ENCODE data around the gene SERPINB7. TPM values are rescaled to one million over a fixed set of nuclear protein-coding genes. Genes with fewer than 3 reads are reported as not detected.

The SERPINB7 gene
- total and polyA plus RNA-seq, 2 of the 4 experiments (the other 2 are of a cell fraction) = 79.9 to 100 TPM

DNA sequence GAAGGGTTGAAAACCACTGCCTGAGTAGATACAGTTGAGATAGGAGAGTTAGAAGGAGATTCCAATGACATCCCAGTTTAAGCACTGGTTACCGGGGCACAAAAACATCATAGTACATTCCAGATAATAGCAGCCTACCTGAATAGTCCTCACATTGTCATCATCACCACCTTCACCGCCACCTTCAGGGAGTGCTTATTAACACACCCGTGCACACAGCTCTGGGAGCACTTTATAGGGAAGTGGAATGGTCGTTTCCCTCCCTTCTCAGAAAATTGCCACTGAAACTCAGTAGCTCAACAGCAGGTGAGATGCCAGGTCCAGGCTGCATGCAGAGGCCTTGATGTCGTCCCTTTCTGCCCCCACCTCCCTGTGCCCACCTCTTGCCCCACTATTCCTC, 8.2 kb downstream of the SERPINB7 start:
- no peak overlapping the region for H3K4me2 ChIP-seq (ENCODE audit: low read depth, low read length)
- no peak overlapping the region for H3K27ac ChIP-seq (ENCODE audit: insufficient read depth, low read length)
- WGBS, 2 experiments (ENCODE audit: extremely low coverage in 2 of 2, insufficient read length in 1 of 2) = no CpG with 5 or more reads among the region's 5 CpGs
- H3K18ac ChIP-seq (ENCODE audit: low read depth, low read length) = no peak overlapping the region
- in situ Hi-C loops (cut with MboI; ENCODE audit: low sequenced_read_pairs) (no loop called here), intact Hi-C loops (cut with micrococcal nuclease) (no loop called here), dilution Hi-C loops (cut with HindIII; ENCODE audit: low sequenced_read_pairs, unreplicated experiment) (no loop called here)
- CTCF ChIA-PET = no interaction called here
- H3K4me1 ChIP-seq (ENCODE audit: control insufficient read depth, insufficient read depth, low read length) = no peaks in the 10 kb centered on the region; the same call in 1 of the 2 replicates
- no TSS peak for BruUV-seq (replicated peaks)
- POLR2A ChIA-PET (ENCODE audit: unreplicated experiment) = no interaction called here
- no peak overlapping the region for H2BK20ac ChIP-seq (ENCODE audit: low read depth, low read length)
- no peak overlapping the region for H3K4ac ChIP-seq (ENCODE audit: low read depth, low read length)
- no peak overlapping the region for H2AK5ac ChIP-seq (ENCODE audit: low read depth, low read length)
- H2BK120ac ChIP-seq (ENCODE audit: low read depth, low read length) = no peak overlapping the region
- TF ChIP-seq SMC3 (IDR thresholded peaks at IDR 0.05; ENCODE audit: low read depth, low read length) (no peak), BHLHE40 (IDR thresholded peaks at IDR 0.05; ENCODE audit: low read depth, low read length) (no peak), RAD21 (IDR thresholded peaks at IDR 0.05; ENCODE audit: low read length) (no peak), CEBPB (IDR thresholded peaks at IDR 0.05; ENCODE audit: low read depth, low read length) (no peak), RCOR1 (IDR thresholded peaks at IDR 0.05; ENCODE audit: insufficient replicate concordance, low read length) (no peak), MAFK (IDR thresholded peaks at IDR 0.05; ENCODE audit: low read depth, low read length) (no peak)
- TF ChIP-seq, protein P1, sequence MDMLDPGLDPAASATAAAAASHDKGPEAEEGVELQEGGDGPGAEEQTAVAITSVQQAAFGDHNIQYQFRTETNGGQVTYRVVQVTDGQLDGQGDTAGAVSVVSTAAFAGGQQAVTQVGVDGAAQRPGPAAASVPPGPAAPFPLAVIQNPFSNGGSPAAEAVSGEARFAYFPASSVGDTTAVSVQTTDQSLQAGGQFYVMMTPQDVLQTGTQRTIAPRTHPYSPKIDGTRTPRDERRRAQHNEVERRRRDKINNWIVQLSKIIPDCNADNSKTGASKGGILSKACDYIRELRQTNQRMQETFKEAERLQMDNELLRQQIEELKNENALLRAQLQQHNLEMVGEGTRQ (IDR thresholded peaks at IDR 0.05; ENCODE audit: low read depth, low read length) = no peak
- TF ChIP-seq, protein P2, sequence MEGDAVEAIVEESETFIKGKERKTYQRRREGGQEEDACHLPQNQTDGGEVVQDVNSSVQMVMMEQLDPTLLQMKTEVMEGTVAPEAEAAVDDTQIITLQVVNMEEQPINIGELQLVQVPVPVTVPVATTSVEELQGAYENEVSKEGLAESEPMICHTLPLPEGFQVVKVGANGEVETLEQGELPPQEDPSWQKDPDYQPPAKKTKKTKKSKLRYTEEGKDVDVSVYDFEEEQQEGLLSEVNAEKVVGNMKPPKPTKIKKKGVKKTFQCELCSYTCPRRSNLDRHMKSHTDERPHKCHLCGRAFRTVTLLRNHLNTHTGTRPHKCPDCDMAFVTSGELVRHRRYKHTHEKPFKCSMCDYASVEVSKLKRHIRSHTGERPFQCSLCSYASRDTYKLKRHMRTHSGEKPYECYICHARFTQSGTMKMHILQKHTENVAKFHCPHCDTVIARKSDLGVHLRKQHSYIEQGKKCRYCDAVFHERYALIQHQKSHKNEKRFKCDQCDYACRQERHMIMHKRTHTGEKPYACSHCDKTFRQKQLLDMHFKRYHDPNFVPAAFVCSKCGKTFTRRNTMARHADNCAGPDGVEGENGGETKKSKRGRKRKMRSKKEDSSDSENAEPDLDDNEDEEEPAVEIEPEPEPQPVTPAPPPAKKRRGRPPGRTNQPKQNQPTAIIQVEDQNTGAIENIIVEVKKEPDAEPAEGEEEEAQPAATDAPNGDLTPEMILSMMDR (conservative IDR thresholded peaks at IDR 0.05; ENCODE audit: low read depth, low read length) = no peak
- H2BK5ac ChIP-seq (ENCODE audit: low read depth, low read length, poor library complexity, severe bottlenecking) = no peak overlapping the region
- no peak overlapping the region for H4K5ac ChIP-seq (ENCODE audit: low read depth, low read length)
- H3K4me3 ChIP-seq (ENCODE audit: insufficient read depth, low read depth, low read length) = no peak overlapping the region
- no peak overlapping the region for H2BK15ac ChIP-seq (ENCODE audit: low read depth, low read length)
- no peak overlapping the region for H4K91ac ChIP-seq (ENCODE audit: insufficient read depth, low read depth, low read length)
- H3K9me3 ChIP-seq (ENCODE audit: control insufficient read depth, insufficient read depth, low read length) = no peaks in the 10 kb centered on the region
- ATAC-seq (ENCODE audit: low read depth) (no peak), DNase-seq (no peak)
- no peaks in the 10 kb centered on the region for H4K20me1 ChIP-seq (ENCODE audit: insufficient read depth, low read length)
- H4K8ac ChIP-seq (ENCODE audit: low read depth in 2 of 2, low read length in 2 of 2) = no peak overlapping the region
- 0 out of 4 replicates have a peak, but pooled peaks cover 0 to 3% of the 10 kb centered on the region in 2 experiments for H3K79me1 ChIP-seq (ENCODE audit: low read depth in 1 of 2, low read length in 2 of 2)
- H2AFZ ChIP-seq (replicated peaks; ENCODE audit: low read length, poor library complexity) = no peak overlapping the region
- no peaks in the 10 kb centered on the region for H3K27me3 ChIP-seq (ENCODE audit: control insufficient read depth, insufficient read depth, low read length)
- H3K14ac ChIP-seq (replicated peaks; ENCODE audit: low read depth, low read length) = no peak overlapping the region
- H3K9me1 ChIP-seq (ENCODE audit: insufficient read depth, low read length) = peaks cover 2% of the 10 kb centered on the region; the same call in 1 of the 2 replicates
- H2AK9ac ChIP-seq (replicated peaks; ENCODE audit: low read depth, low read length, poor library complexity) = peak overlapping the region; percentile 25
- no peak overlapping the region for H3K9ac ChIP-seq (ENCODE audit: low read depth, low read length)
- H3K36me3 ChIP-seq (ENCODE audit: control insufficient read depth, insufficient read depth, low read length) = no peaks in the 10 kb centered on the region
- H3K23ac ChIP-seq (ENCODE audit: low read depth, low read length) = no peak overlapping the region
- H3K56ac ChIP-seq (ENCODE audit: extremely low read depth, insufficient read depth, low read length) = no peak overlapping the region
